Stimulated activated naive CD4-positive, alpha-beta T cell treated with Interleukin-2 at 50 U/mL for 16 hours (primary cell): ENCODE data around the gene CNNM1.

ENCODE experiments used
- DNase-seq: peaks from one replicate; lab custom pipeline; 2025; lab: John Stamatoyannopoulos, UW

Gene CNNM1

GRCh38 chr10:99418910-99419624, 89.9 kb downstream of the CNNM1 start:
- no peak for DNase-seq

GRCh38 chr10:99419688-99420087, 90.5 kb downstream of the CNNM1 start:
- no peak for DNase-seq

- no peak for DNase-seq
Observed at GRCh38 chr10:99421233-99421739, 92.1 kb downstream of the CNNM1 start.

- DNase-seq, result no peak
Observed at GRCh38 chr10:99422529-99423096, 93.5 kb downstream of the CNNM1 start.

- no peak for DNase-seq
Observed at GRCh38 chr10:99424656-99425055, 95.5 kb downstream of the CNNM1 start.

- no peak for DNase-seq
Observed at GRCh38 chr10:99425204-99425603, 96.0 kb downstream of the CNNM1 start.

GRCh38 chr10:99426689-99427088, 97.5 kb downstream of the CNNM1 start:
- DNase-seq, result no peak

GRCh38 chr10:99427566-99428190, 98.5 kb downstream of the CNNM1 start:
- no peak for DNase-seq

- DNase-seq, result no peak
Observed at GRCh38 chr10:99429517-99430095, 100.5 kb downstream of the CNNM1 start.

- DNase-seq, result no peak
Observed at GRCh38 chr10:99430116-99430450, 100.9 kb downstream of the CNNM1 start.

- peak; percentile 97 for DNase-seq
Observed at GRCh38 chr10:99430451-99431189, 101.5 kb downstream of the CNNM1 start, which contains the start of gene GOT1. Gene GOT1 (minus strand): TSS chr10:99430624. CDS start chr10:99430565, 59 bp downstream.

- no peak for DNase-seq
Observed at GRCh38 chr10:99431190-99431760, 102.1 kb downstream of the CNNM1 start.

- DNase-seq, result no peak
Observed at GRCh38 chr10:99432047-99432446, 102.9 kb downstream of the CNNM1 start.

GRCh38 chr10:99432881-99433280, 103.7 kb downstream of the CNNM1 start:
- no peak for DNase-seq

GRCh38 chr10:99433378-99434020, 104.3 kb downstream of the CNNM1 start:
- DNase-seq, result no peak

GRCh38 chr10:99435986-99436638, 107.0 kb downstream of the CNNM1 start:
- no peak for DNase-seq

GRCh38 chr10:99438890-99439289, 109.7 kb downstream of the CNNM1 start:
- DNase-seq, result no peak

GRCh38 chr10:99442394-99442793, 113.2 kb downstream of the CNNM1 start:
- no peak for DNase-seq

- DNase-seq, result no peak
Observed at GRCh38 chr10:99443500-99443899, 114.3 kb downstream of the CNNM1 start.
